PFSK-1 (cell line): ENCODE results near the gene KCNMA1.

Experiments used
- POLR2AphosphoS5 ChIP-seq: IDR thresholded peaks from 2 replicates; pipeline ENCODE4 v1.6.1; 2012; ENCODE audit warnings: low read depth, mild to moderate bottlenecking, control low read depth, low read length, moderate library complexity
- TF ChIP-seq, protein P1 (sequence below), 2 experiments: IDR thresholded peaks; 2 replicates each; pipeline versions ENCODE4 v1.6.1 to v1.8.0; 2011 to 2012; ENCODE audit warnings: low read depth in 2 of 2, low read length in 2 of 2, control low read depth in 1 of 2, inconsistent platforms in 1 of 2, mild to moderate bottlenecking in 1 of 2, moderate library complexity in 1 of 2; ENCODE audit not compliant: insufficient read depth in 1 of 2

DNA sequence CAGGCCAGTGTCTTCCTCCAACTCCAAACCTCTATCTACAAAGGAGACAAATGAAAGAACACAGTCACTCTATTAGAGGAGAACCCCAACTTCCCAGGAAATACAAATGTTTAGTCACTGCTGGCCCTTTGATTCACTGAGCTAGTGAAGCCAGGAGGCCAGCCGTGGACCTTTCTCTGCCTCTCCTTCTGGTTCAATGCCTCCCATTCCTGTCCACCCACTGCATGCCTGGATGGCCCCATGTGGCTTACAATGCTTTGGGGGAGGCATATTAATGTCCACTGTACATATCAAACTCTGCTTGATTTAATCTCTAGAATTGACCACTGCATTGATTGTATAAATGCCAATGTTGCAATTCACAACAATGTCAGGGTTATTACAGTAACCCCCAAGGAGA is 687.3 kb downstream of the KCNMA1 start:
- TF ChIP-seq, protein P1, sequence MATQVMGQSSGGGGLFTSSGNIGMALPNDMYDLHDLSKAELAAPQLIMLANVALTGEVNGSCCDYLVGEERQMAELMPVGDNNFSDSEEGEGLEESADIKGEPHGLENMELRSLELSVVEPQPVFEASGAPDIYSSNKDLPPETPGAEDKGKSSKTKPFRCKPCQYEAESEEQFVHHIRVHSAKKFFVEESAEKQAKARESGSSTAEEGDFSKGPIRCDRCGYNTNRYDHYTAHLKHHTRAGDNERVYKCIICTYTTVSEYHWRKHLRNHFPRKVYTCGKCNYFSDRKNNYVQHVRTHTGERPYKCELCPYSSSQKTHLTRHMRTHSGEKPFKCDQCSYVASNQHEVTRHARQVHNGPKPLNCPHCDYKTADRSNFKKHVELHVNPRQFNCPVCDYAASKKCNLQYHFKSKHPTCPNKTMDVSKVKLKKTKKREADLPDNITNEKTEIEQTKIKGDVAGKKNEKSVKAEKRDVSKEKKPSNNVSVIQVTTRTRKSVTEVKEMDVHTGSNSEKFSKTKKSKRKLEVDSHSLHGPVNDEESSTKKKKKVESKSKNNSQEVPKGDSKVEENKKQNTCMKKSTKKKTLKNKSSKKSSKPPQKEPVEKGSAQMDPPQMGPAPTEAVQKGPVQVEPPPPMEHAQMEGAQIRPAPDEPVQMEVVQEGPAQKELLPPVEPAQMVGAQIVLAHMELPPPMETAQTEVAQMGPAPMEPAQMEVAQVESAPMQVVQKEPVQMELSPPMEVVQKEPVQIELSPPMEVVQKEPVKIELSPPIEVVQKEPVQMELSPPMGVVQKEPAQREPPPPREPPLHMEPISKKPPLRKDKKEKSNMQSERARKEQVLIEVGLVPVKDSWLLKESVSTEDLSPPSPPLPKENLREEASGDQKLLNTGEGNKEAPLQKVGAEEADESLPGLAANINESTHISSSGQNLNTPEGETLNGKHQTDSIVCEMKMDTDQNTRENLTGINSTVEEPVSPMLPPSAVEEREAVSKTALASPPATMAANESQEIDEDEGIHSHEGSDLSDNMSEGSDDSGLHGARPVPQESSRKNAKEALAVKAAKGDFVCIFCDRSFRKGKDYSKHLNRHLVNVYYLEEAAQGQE (IDR thresholded peaks at IDR 0.05; ENCODE audit: insufficient read depth in 1 of 2, low read depth in 2 of 2, low read length in 2 of 2): no peak
- no peak for TF ChIP-seq POLR2AphosphoS5
